ENCODE data around the gene GPR146. TPM values are rescaled to one million over a fixed set of nuclear protein-coding genes. Genes with fewer than 3 reads are reported as not detected.

GPR146 gene
- total and polyA plus RNA-seq, 2 of the 8 experiments (the other 6 are each of a cell fraction or from before 2014, with no cell fraction given) = 1.8 to 2.7 TPM

- H2BK12ac ChIP-seq (ENCODE audit: low read depth, low read length) = no peak overlapping the region
- DNase-seq (ENCODE audit: low read depth in 1 of 2, low spot score in 2 of 2) (no peak), FAIRE-seq (no peak)
- H4K91ac ChIP-seq (replicated peaks; ENCODE audit: insufficient read length, low read length) = no peak overlapping the region
- H2AK5ac ChIP-seq (ENCODE audit: low read depth, low read length) = no peak overlapping the region
- no peaks in the 10 kb centered on the region for H3K9me3 ChIP-seq (ENCODE audit: insufficient read depth in 2 of 2, low read depth in 1 of 2, low read length in 1 of 2)
- H3K79me1 ChIP-seq (ENCODE audit: low read depth, low read length) = peaks cover 17% of the 10 kb centered on the region
- no peak for TF ChIP-seq POU5F1 (IDR thresholded peaks at IDR 0.05; ENCODE audit: low read depth, low read length)
- CTCF ChIA-PET (ENCODE audit: partially characterized antibody) = interaction anchor here (0.7 to 1.9 kb wide), 8 partner anchors 12 to 111 kb away, joined by 3 to 7 read pairs (median 3); no protein-coding TSS in a partner anchor
- H2AFZ ChIP-seq (ENCODE audit: low read length) = no peak overlapping the region
- no peak overlapping the region for H3K4me2 ChIP-seq (ENCODE audit: insufficient read depth in 1 of 2, low read depth in 2 of 2, low read length in 2 of 2)
- WGBS, 2 experiments (ENCODE audit: extremely low coverage in 1 of 2, insufficient coverage in 1 of 2, insufficient read length in 1 of 2, insufficient replicate concordance in 2 of 2, low coverage in 1 of 2, low lambda C conversion rate in 2 of 2, missing lambda C conversion rate in 1 of 2) = 87% methylated on average over 11 of the region's 11 CpGs; no CpG with 5 or more reads in 1 of the 2 experiments
- H3K4me3 ChIP-seq (ENCODE audit: extremely low read depth in 1 of 4, insufficient read depth in 2 of 4, low read depth in 3 of 4, low read length in 4 of 4) = no peak overlapping the region
- H3K14ac ChIP-seq (ENCODE audit: insufficient read length) = no peak overlapping the region
- H4K8ac ChIP-seq (ENCODE audit: extremely low read depth, insufficient read depth, low read length) = no peak overlapping the region
- H3K23me2 ChIP-seq (ENCODE audit: low read depth, low read length) = no peaks in the 10 kb centered on the region
- no peak overlapping the region for H2BK15ac ChIP-seq (ENCODE audit: low read length)
- peaks cover 0 to 15% of the 10 kb centered on the region in 2 experiments for H4K20me1 ChIP-seq (replicated peaks in 1 of 2; ENCODE audit: control insufficient read depth in 1 of 2, insufficient read depth in 2 of 2, low read length in 2 of 2)
- H4K5ac ChIP-seq (ENCODE audit: insufficient read length, low read depth, low read length) = no peak overlapping the region
- H2BK20ac ChIP-seq (ENCODE audit: low read length) = no peak overlapping the region
- H3K9ac ChIP-seq (replicated peaks in 1 of 4; ENCODE audit: extremely low read depth in 1 of 4, low read depth in 3 of 4, low read length in 3 of 4) = no peak overlapping the region
- no peak overlapping the region for H3K56ac ChIP-seq (replicated peaks; ENCODE audit: insufficient read length, low read depth, low read length)
- H3K18ac ChIP-seq (ENCODE audit: extremely low read depth, low read length) = no peak overlapping the region
- no peak overlapping the region for H2BK5ac ChIP-seq (ENCODE audit: low read depth, low read length)
- POLR2A ChIA-PET (ENCODE audit: partially characterized antibody) = interaction anchor here (0.8 to 1.7 kb wide), 2 partner anchors 9 to 17 kb away, joined by 3 to 5 read pairs; partner anchors contain the start of gene GPER1
- peaks cover 0 to 14% of the 10 kb centered on the region in 2 experiments; a peak in 1 of 4 replicates for H3K79me2 ChIP-seq (ENCODE audit: control insufficient read depth in 1 of 2, insufficient read depth in 2 of 2, low read length in 2 of 2)
- H3K27me3 ChIP-seq (replicated peaks in 1 of 4; ENCODE audit: control insufficient read depth in 3 of 4, extremely low read depth in 1 of 4, insufficient read depth in 3 of 4, low read length in 3 of 4) = no peaks in the 10 kb centered on the region
- no peak overlapping the region for H3K27ac ChIP-seq (ENCODE audit: low read depth, low read length)
- no peaks in the 10 kb centered on the region for H3K36me3 ChIP-seq (ENCODE audit: control insufficient read depth in 2 of 4, insufficient read depth in 4 of 4, low read length in 3 of 4)
- H3K4me1 ChIP-seq (replicated peaks in 1 of 4; ENCODE audit: control insufficient read depth in 3 of 4, insufficient read depth in 4 of 4, low read length in 3 of 4) = no peaks in the 10 kb centered on the region
- no peak overlapping the region for H2BK120ac ChIP-seq (replicated peaks; ENCODE audit: low read depth, low read length)
- H3K23ac ChIP-seq (ENCODE audit: insufficient read length) = no peak overlapping the region
- H3K4ac ChIP-seq (replicated peaks; ENCODE audit: insufficient read length, low read depth, low read length) = no peak overlapping the region
These were observed 60.8 kb downstream of the GPR146 start for GRCh38 chr7:1105189-1105588.

Data from H1 (cell line).